Measurements from ENCODE around the gene PRPF40A. TPM values are rescaled to one million over a fixed set of nuclear protein-coding genes. Genes with fewer than 3 reads are reported as not detected.
A peak's percentile ranks its signal among the peaks of the same experiment; 100 is the strongest.

PRPF40A gene
- total and polyA plus RNA-seq, 9 of the 15 experiments (the other 6 are each of a cell fraction or from before 2014, with no cell fraction given), result 168 to 304 (median 264) TPM

- ATAC-seq, result peak; percentile 57
- peaks cover 89% of the 10 kb centered on the region for H3K79me2 ChIP-seq (ENCODE audit: control insufficient read depth, insufficient read depth, low read length)
- peak overlapping the region; percentile 98 for H3K27ac ChIP-seq (ENCODE audit: extremely low read depth, low read depth, low read length)
- intact Hi-C loops (cut with micrococcal nuclease) (loop anchor here (2.0 to 5.0 kb wide), 3 partner anchors 22 to 1432 kb away; partner anchors contain the start of genes NMI and STAM2), in situ Hi-C loops (cut with MboI) (no loop called here)
- H3K4me3 ChIP-seq, result peak overlapping the region; percentile 79
- BruUV-seq (replicated peaks), result TSS peak; percentile 48
- peak; percentile 66 for FAIRE-seq
- DNase-seq (ENCODE audit: extremely low read depth in 1 of 4, low spot score in 3 of 4), result peak in 3 of 4 experiments; percentile 41 to 87 (median 64)
- peak overlapping the region; percentile 96 for H3K9ac ChIP-seq (ENCODE audit: insufficient read depth in 1 of 2, low read depth in 2 of 2, low read length in 2 of 2)
- H4K20me1 ChIP-seq (replicated peaks; ENCODE audit: control insufficient read depth, insufficient read depth, low read length), result no peaks in the 10 kb centered on the region
- no peaks in the 10 kb centered on the region for H3K9me3 ChIP-seq (replicated peaks; ENCODE audit: control insufficient read depth, insufficient read depth, low read depth, low read length)
- peak overlapping the region; percentile 95 for H3K4me2 ChIP-seq (ENCODE audit: insufficient read depth, low read length)
- H3K36me3 ChIP-seq (ENCODE audit: control insufficient read depth, insufficient read depth, low read length), result peaks cover 54% of the 10 kb centered on the region
- CTCF ChIA-PET (ENCODE audit: low intra/inter-chr PET ratio), result no interaction called here
- POLR2A ChIA-PET, result interaction anchor here (0.7 to 0.9 kb wide), 3 partner anchors 9 to 220 kb away, joined by 3 to 4 read pairs (median 4); no protein-coding TSS in a partner anchor
- no peaks in the 10 kb centered on the region for H3K9me1 ChIP-seq (ENCODE audit: control insufficient read depth, insufficient read depth, low read length)
- 1% methylated on average over 23 of the region's 23 CpGs for WGBS (ENCODE audit: insufficient coverage, low coverage, missing lambda C conversion rate)
- no peaks in the 10 kb centered on the region for H3K27me3 ChIP-seq (ENCODE audit: control insufficient read depth in 2 of 2, insufficient read depth in 2 of 2, low read length in 2 of 2)
- H3K4me1 ChIP-seq (replicated peaks in 1 of 2; ENCODE audit: control insufficient read depth in 2 of 2, insufficient read depth in 2 of 2, low read length in 2 of 2), result peaks cover 3 to 16% of the 10 kb centered on the region in 2 experiments; a peak in 2 of 5 replicates
- peak overlapping the region; percentile 99 for H2AFZ ChIP-seq (ENCODE audit: low read depth, low read length)
- no peak for TF ChIP-seq NCOA4 (IDR thresholded peaks at IDR 0.05; ENCODE audit: partially characterized antibody)
- no peak for TF ChIP-seq ARID4B (CRISPR knock-in tag; IDR thresholded peaks at IDR 0.05)
- 0 out of 2 replicates have a peak, but pooled peaks have one; percentile 13 for TF ChIP-seq MXI1 (IDR thresholded peaks at IDR 0.05; ENCODE audit: low read depth, low read length)
- peak; percentile 5; the same call in 1 of the 2 replicates for TF ChIP-seq POLR2A (conservative IDR thresholded peaks at IDR 0.05)
- TF ChIP-seq ZNF12 (CRISPR knock-in tag; IDR thresholded peaks at IDR 0.05), result 0 out of 2 replicates have a peak, but pooled peaks have one; percentile 43
- TF ChIP-seq HDAC1 (IDR thresholded peaks at IDR 0.05), result 0 out of 4 replicates have a peak, but pooled peaks of 1 of the 2 experiments have one; percentile 29
- TF ChIP-seq ARID3A (IDR thresholded peaks at IDR 0.05; ENCODE audit: borderline replicate concordance, low read depth, low read length), result 0 out of 2 replicates have a peak, but pooled peaks have one; percentile 1
- TF ChIP-seq MTA2 (IDR thresholded peaks at IDR 0.05; ENCODE audit: low read depth), result peak; percentile 19; the same call in 1 of the 2 replicates
- TF ChIP-seq SRSF3 (IDR thresholded peaks at IDR 0.05; ENCODE audit: insufficient read depth, low read length), result no peak
- peak; percentile 76 for TF ChIP-seq SMARCA4 (IDR thresholded peaks at IDR 0.05)
- peak in 1 of 2 experiments; percentile 73 for TF ChIP-seq E2F6 (IDR thresholded peaks at IDR 0.05; ENCODE audit: borderline replicate concordance in 1 of 2, extremely low read depth in 1 of 2, insufficient read depth in 1 of 2, insufficient read length in 1 of 2, low read depth in 1 of 2, low read length in 1 of 2, poor library complexity in 1 of 2, severe bottlenecking in 1 of 2)
Observed at GRCh38 chr2:152718909-152719645, 1.8 kb upstream of the PRPF40A start.
